Measurements from ENCODE around the gene COX20.
"Not testable (repeated sequence)": the region's sequence is repeated elsewhere in the genome, so short reads cannot be mapped to it uniquely, and the experiment has no call there.

The COX20 gene

DNA sequence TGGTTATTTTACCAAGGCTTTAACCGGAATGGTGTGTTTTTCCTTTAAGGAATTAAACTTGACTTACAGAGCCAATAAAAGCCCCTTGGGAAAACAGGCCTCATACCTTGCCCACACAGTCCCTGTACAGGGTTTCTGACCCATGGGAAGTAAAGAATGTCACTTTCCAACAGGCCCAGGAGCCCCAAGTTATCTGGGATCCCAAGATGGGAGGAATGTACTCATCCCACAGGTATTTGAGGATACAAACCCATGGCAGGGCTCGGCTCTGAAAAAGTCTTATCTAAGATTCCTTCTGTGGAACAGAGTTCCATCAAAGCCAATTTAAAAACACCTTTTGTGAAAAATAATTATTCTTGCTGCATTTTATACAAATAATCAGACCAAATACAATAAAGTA, 15.3 kb upstream of the COX20 start:
- Histone ChIP-seq H3K27ac (no peak overlapping the region), H3K4me3 (ENCODE audit: low read depth, low read length) (no peak overlapping the region), H3K36me3 (ENCODE audit: control insufficient read depth, insufficient read depth, low read length) (no peaks in the 10 kb centered on the region), H2AFZ (no peak overlapping the region), H3K4me1 (no peaks in the 10 kb centered on the region), H3K27me3 (ENCODE audit: control insufficient read depth, insufficient read depth, low read length) (no peaks in the 10 kb centered on the region), H3K9ac (no peak overlapping the region), H3K4me2 (ENCODE audit: low read length) (no peak overlapping the region), H3K9me3 (ENCODE audit: control insufficient read depth, low read length) (no peaks in the 10 kb centered on the region), H3K79me2 (no peaks in the 10 kb centered on the region)
- TF ChIP-seq, protein P1, sequence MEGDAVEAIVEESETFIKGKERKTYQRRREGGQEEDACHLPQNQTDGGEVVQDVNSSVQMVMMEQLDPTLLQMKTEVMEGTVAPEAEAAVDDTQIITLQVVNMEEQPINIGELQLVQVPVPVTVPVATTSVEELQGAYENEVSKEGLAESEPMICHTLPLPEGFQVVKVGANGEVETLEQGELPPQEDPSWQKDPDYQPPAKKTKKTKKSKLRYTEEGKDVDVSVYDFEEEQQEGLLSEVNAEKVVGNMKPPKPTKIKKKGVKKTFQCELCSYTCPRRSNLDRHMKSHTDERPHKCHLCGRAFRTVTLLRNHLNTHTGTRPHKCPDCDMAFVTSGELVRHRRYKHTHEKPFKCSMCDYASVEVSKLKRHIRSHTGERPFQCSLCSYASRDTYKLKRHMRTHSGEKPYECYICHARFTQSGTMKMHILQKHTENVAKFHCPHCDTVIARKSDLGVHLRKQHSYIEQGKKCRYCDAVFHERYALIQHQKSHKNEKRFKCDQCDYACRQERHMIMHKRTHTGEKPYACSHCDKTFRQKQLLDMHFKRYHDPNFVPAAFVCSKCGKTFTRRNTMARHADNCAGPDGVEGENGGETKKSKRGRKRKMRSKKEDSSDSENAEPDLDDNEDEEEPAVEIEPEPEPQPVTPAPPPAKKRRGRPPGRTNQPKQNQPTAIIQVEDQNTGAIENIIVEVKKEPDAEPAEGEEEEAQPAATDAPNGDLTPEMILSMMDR (IDR thresholded peaks at IDR 0.05), result no peak

DNA sequence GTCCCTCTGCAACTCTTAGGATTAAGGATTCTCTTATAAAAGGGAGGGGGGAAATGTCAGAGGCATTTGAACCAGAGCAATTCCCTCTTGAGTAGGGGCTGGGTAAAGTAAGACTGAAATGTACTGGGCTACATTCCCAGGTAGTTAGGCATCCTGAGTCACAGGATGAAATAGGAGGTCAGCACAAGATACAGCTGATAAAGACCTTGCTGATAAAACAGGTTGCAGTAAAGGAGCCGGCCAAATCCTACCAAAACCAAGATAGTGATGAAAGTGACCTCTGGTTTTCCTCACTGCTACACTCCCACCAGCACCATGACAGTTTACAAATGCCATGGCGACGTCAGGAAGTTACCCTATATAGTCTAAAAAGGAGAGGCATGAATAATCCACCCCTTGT, 14.3 kb upstream of the COX20 start:
- Histone ChIP-seq H3K4me2 (ENCODE audit: low read length) (no peak overlapping the region), H3K79me2 (no peaks in the 10 kb centered on the region), H3K27me3 (ENCODE audit: control insufficient read depth, insufficient read depth, low read length) (no peaks in the 10 kb centered on the region), H2AFZ (no peak overlapping the region), H3K4me3 (ENCODE audit: low read depth, low read length) (no peak overlapping the region), H3K27ac (no peak overlapping the region), H3K9me3 (ENCODE audit: control insufficient read depth, low read length) (no peaks in the 10 kb centered on the region), H3K9ac (no peak overlapping the region), H3K4me1 (no peaks in the 10 kb centered on the region), H3K36me3 (ENCODE audit: control insufficient read depth, insufficient read depth, low read length) (no peaks in the 10 kb centered on the region)
- TF ChIP-seq, protein P1 (IDR thresholded peaks at IDR 0.05), result no peak

DNA sequence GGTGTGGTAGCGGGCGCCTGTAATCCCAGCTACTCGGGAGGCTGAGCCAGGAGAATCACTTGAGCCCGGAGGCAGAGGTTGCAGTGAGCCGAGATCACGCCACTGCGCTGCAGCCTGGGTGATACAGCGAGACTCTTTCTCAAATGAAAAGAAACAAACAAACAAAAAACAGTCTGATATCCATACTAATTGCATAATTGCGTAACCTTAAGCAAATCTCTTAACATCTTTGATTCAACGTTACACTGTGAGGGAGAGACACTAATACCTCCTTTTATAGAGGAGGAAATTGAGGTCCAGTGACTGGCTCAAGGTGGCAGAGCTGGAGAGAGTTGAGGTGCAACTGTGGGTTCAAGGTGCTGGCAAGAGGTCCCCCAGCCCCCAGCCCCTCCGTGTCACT, 12.6 kb upstream of the COX20 start:
- H3K27me3 ChIP-seq (ENCODE audit: control insufficient read depth, insufficient read depth, low read length), result no peaks in the 10 kb centered on the region
- H3K9me3 ChIP-seq (ENCODE audit: control insufficient read depth, low read length), result no peaks in the 10 kb centered on the region
- TF ChIP-seq, protein P1 (IDR thresholded peaks at IDR 0.05), result no peak
- H3K4me1 ChIP-seq, result no peaks in the 10 kb centered on the region
- H3K9ac ChIP-seq, result no peak overlapping the region
- no peak overlapping the region for H3K4me3 ChIP-seq (ENCODE audit: low read depth, low read length)
- no peak overlapping the region for H2AFZ ChIP-seq
- H3K36me3 ChIP-seq (ENCODE audit: control insufficient read depth, insufficient read depth, low read length), result no peaks in the 10 kb centered on the region
- H3K4me2 ChIP-seq (ENCODE audit: low read length), result no peak overlapping the region
- H3K79me2 ChIP-seq, result no peaks in the 10 kb centered on the region
- H3K27ac ChIP-seq, result no peak overlapping the region

DNA sequence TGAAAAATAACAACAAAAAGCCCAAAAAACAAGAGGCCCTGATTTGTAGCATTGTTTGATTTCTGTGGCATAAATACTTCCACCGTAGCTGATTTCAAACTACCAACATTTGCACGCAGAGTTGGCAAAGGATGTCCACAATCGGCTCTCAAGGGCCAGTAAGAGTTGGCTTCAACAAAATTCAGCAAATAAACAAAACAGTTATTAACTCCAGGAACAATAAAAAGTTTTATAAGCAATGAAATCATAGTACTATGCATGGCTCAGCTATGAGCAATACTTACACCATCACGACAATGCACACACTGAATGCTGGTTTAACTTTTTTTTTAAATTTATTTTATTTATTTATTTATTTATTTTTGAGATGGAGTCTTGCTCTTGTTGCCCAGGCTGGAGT, 8.7 kb upstream of the COX20 start:
- TF ChIP-seq, protein P1 (IDR thresholded peaks at IDR 0.05), result no peak

DNA sequence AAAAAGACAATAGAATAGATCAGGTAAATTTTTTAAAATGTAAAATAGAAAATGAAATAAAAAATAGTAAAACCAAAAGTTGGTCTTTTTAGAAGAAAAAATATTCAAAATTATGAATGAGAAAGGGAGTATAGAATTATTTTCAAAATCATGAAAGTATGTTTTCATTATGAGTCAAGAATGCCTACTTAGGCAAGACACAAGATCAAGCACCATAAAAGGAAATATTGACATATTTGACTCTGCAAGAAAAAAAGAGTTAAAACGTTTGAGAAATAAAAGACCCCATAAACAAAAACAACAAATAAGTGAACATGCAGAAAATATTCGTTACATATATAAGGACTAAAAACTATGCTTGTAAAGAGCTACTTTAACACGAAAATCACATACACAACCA, 4.8 kb upstream of the COX20 start:
- no peak overlapping the region for H3K9ac ChIP-seq
- H3K4me1 ChIP-seq, result no peaks in the 10 kb centered on the region
- no peak overlapping the region for H3K4me3 ChIP-seq (ENCODE audit: low read depth, low read length)
- no peaks in the 10 kb centered on the region for H3K36me3 ChIP-seq (ENCODE audit: control insufficient read depth, insufficient read depth, low read length)
- no peak overlapping the region for H3K4me2 ChIP-seq (ENCODE audit: low read length)
- H3K27me3 ChIP-seq (ENCODE audit: control insufficient read depth, insufficient read depth, low read length), result no peaks in the 10 kb centered on the region
- H3K79me2 ChIP-seq, result no peaks in the 10 kb centered on the region
- no peak overlapping the region for H3K27ac ChIP-seq
- H3K9me3 ChIP-seq (ENCODE audit: control insufficient read depth, low read length), result no peaks in the 10 kb centered on the region
- H2AFZ ChIP-seq, result no peak overlapping the region
- TF ChIP-seq, protein P1 (IDR thresholded peaks at IDR 0.05), result no peak

More for the DNA sequence above, 8.7 kb upstream of the COX20 start:
- no peaks in the 10 kb centered on the region for H3K9me3 ChIP-seq (ENCODE audit: control insufficient read depth, low read length)
- no peaks in the 10 kb centered on the region for H3K79me2 ChIP-seq
- H3K4me2 ChIP-seq (ENCODE audit: low read length), result no peak overlapping the region
- no peak overlapping the region for H3K4me3 ChIP-seq (ENCODE audit: low read depth, low read length)
- H3K4me1 ChIP-seq, result no peaks in the 10 kb centered on the region
- H3K9ac ChIP-seq, result no peak overlapping the region
- H3K27ac ChIP-seq, result no peak overlapping the region
- no peaks in the 10 kb centered on the region for H3K27me3 ChIP-seq (ENCODE audit: control insufficient read depth, insufficient read depth, low read length)
- H2AFZ ChIP-seq, result no peak overlapping the region
- no peaks in the 10 kb centered on the region for H3K36me3 ChIP-seq (ENCODE audit: control insufficient read depth, insufficient read depth, low read length)

DNA sequence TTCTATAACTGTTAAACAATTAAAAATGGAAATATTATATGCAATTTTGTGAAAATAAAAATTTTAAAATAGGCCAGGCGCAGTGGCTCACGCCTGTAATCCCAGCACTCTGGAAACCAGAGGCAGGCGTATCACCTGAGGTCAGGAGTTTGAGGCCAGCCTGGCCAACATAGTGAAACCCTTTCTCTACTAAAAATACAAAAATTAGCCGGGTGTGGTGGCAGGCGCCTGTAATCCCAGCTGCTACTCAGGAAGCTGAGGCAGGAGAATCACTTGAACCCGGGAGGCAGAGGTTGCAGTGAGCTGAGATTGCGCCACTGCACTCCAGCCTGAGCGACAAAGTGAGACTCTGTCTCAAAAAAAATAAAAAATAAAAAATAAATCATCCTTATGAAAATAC, 2.2 kb upstream of the COX20 start:
- not testable (repeated sequence) for H3K9me3 ChIP-seq (ENCODE audit: control insufficient read depth, low read length); H3K4me1 ChIP-seq; H3K36me3 ChIP-seq (ENCODE audit: control insufficient read depth, insufficient read depth, low read length); H3K9ac ChIP-seq; H3K27me3 ChIP-seq (ENCODE audit: control insufficient read depth, insufficient read depth, low read length); H3K79me2 ChIP-seq
- peak overlapping the region; percentile 97 for H3K4me2 ChIP-seq (ENCODE audit: low read length)
- peak overlapping the region; percentile 93 for H3K4me3 ChIP-seq (ENCODE audit: low read depth, low read length)
- peak overlapping the region; percentile 99 for H3K27ac ChIP-seq
- peak overlapping the region; percentile 93 for H2AFZ ChIP-seq

Measured in parathyroid adenoma (tissue), 2 donors.